HT1080 (cell line): ENCODE results near the gene PTPRN2. TPM values are rescaled to one million over a fixed set of nuclear protein-coding genes. Genes with fewer than 3 reads are reported as not detected.

Source experiments
- DNase-seq: peaks from one replicate; pipeline ENCODE4 v3.0.0-alpha.2; 2015; ENCODE audit warnings: low read depth
- total RNA-seq: library from RNA; depleted of rRNA; stranded (reverse); fragments of >200 nt; shearing (Covaris generic); gene quantifications from 2 replicates; pipeline ENCODE4 v1.2.3, GENCODE V29; 2014

The PTPRN2 gene
- total RNA-seq, 1 experiment from 2014 or later = 0.31 TPM

DNA sequence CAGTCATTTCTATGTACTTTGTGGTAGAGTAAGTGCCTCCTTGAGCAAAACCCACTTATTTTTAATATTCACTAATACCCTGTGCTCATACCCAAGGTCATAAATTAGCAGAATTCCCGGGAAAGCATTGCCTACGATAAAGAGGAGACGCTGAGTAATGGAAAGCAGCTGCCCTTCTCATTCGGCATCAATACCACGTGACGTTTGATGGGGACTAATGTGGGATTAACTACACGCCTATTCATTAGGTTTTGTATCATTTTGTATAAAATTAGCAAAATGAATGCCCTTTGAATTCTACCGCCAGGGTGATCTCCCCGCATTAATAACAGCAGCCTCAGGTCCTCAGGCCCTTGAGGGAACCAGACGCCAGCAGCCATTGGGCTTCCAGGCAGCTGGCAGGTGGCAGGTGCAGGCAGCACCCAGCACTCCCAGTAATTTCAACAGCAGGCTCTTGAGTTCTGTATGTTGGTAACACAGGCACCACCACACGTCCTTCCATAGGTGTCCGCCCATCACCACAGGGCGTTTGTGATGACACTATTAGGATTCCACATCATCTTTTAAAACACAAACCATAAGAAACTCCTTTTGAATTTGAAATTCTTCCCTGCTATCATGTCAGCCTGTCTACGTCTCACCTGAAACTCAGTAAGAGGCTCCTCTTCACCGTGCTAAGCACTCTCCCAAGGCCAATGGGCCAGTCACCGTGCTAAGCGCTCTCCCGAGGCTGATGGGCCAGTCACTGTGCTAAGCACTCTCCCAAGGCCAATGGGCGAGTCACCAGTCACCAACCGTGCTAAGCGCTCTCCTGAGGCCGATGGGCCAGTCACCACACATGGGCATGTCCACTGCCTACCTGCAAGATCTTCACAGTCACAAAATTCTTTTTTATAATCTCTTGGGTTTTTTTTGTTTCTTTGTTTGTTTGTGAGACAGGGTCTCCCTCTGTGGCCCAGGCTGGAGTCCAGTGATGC is 509.4 kb downstream of the PTPRN2 start:
- no peak for DNase-seq

DNA sequence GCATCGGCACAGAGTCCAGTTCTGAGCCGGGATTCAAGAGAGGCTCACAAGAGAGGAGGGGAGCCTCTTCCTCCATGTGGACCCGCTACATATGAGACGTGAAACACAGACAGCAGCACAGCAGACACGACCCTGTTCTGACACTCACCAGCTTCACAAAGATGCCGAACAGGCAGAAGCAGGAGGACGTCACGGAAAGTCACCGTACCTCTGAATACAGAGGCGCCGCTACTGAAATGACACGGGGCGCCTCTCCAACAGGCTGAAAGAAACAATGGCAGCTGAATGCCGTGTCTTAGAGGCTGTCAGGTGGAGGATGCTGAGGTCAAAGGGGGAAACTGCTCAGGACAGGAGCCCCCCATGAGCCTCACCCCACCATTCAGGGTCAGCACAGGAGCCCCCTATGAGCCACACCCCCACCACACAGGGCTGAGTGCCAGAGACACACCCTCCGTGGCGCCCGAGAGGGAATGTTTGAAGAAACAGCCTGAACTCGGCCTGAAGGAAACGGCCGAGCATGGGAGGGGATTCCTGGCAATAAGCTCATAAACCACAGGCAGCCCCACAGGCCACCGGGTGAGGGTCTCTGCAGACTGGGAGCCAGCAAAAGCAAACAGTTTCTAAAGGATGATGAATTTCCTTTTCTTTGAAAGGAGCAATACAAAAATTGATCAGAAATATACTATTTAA is 510.3 kb downstream of the PTPRN2 start:
- no peak for DNase-seq

DNA sequence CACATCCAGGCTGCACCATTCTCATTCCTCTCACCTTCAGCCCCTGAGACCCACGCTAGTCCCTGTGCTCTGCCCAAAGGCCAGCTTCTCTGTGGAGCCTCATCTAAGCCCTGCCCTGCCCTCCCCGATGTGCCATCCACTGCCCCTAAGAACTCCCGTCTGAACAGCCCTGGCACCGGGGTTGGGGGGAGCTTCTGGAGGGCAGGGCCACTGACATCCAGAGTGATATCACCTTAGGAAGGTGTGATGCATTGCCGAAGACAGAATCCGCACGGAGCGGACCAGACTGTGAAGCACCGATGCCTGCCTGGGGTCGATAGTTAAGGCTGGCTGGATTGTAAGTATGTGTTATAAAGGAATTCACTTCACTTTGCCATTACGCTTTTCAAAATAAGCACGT is 511.0 kb downstream of the PTPRN2 start:
- DNase-seq = no peak

DNA sequence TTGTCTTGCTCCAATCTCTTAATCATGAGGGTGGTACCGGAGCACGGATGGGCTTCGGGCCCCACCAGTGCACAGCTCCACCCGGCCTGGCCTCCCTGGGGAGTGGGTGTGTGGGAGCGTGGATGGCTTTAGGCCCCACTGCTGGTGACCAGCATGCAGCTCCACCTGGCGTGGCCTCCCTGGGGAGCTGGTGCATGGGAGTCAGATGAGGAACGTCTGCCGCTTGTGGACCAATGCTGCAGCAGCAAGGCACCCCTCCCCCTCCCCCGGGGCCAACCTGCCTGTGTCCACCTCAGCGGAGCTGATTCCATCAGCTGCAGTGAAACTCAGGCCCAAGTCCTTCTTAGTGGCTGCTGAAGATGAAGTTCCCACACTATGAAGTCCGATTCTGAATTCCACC is 511.4 kb downstream of the PTPRN2 start:
- DNase-seq = no peak

- DNase-seq = no peak
Measured at GRCh38 chr7:158075633-158076001, 512.0 kb downstream of the PTPRN2 start.

- DNase-seq = no peak
Measured at GRCh38 chr7:158074896-158075632, 512.6 kb downstream of the PTPRN2 start.

- DNase-seq = no peak
Measured at GRCh38 chr7:158073845-158074840, 513.5 kb downstream of the PTPRN2 start.

DNA sequence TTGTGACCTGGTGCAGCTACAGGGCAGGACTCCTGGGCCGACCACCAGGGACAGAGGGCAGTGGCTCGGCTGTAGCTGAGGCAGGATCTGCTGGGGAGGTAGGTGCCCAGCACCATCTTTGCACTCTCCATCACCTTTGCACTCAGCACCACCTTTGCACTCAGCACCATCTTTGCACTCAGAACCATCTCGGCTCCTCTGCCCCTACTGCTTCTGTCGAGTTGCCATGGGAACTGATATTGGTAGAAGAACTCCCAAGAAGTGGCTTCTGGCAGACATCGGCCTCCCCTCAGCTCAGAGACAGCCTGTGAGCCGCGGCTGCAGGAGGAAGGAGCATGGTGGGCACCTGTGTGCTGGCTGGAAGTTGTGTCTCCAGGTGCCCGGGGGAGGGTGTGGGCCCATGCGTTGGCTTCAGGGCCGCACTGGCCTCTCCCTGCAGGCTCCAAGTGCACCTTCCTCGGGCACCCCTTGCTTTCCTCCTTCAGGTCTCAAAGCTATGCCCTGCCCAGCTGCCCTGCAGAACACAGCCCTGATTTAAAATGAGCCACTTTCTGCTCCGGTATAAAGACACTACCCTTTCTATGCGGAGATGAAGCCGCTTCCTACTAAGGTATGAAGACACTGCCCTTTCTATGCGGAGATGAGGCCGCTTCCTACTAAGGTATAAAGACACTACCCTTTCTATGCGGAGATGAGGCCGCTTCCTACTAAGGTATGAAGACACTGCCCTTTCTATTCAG is 514.5 kb downstream of the PTPRN2 start:
- no peak for DNase-seq

- DNase-seq = no peak
Measured at GRCh38 chr7:158070222-158070920, 517.3 kb downstream of the PTPRN2 start.

DNA sequence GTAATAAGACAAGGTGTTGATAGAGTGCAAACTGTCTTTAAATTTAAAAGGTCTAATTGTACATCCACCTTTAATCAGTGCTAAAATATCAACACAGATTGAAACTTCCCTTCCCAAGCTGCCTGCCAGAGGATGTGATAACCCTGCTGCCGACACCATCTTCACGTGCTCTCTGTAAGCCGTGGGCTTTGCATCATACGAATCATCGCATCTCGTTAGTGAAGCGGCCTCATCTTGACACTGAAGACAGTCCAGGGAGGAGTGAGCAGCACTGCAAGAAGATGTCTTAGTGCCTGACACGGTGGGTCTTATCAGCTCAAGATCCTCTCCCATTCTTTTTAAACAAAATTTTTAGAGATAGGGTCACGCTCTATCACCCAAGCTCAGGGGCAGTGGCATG is 518.8 kb downstream of the PTPRN2 start:
- DNase-seq = no peak

- DNase-seq = no peak
Measured at GRCh38 chr7:158067931-158068482, 519.6 kb downstream of the PTPRN2 start.

GRCh38 chr7:158067219-158067930 is 520.2 kb downstream of the PTPRN2 start:
- DNase-seq = no peak

DNA sequence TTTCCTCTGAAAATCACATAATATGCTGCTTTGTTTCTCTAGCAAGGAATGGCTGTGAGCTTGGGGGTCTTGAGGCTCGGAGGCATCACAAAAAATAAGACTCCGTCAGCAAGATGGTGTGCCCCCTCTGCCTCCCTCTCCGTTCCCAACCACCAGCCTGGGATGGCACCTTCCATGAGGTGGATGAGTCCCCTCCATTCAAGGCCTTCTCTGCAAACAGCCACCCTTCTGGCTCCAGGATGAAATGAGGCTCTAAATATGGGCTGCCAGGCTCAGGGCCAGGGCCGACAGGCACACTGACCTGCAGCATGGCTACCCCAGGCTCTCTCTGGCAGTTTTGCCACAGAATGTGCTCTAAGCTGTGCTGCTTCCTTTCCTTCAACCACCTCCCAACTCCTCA is 521.5 kb downstream of the PTPRN2 start:
- no peak for DNase-seq

DNA sequence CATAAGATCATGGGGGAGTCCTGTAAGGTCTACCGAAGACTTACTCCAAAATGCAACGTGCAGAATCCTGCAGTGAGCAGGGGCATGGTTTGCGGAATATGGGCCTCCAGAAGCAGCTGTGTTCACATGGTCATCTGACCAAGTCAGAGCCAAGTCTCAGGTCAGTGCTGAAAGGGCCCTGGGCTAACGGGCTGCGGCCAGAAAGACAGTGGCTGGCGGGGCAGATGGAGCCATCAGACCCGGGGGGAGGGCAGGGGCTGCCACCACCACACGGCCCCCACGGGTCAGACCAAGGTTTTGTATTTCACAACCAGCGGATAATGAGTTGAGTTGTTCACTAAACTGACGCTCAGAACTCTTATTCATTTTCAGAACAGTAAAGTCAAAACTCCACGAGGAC is 522.3 kb downstream of the PTPRN2 start:
- DNase-seq = no peak

GRCh38 chr7:158064631-158065030 is 523.0 kb downstream of the PTPRN2 start:
- DNase-seq = no peak

DNA sequence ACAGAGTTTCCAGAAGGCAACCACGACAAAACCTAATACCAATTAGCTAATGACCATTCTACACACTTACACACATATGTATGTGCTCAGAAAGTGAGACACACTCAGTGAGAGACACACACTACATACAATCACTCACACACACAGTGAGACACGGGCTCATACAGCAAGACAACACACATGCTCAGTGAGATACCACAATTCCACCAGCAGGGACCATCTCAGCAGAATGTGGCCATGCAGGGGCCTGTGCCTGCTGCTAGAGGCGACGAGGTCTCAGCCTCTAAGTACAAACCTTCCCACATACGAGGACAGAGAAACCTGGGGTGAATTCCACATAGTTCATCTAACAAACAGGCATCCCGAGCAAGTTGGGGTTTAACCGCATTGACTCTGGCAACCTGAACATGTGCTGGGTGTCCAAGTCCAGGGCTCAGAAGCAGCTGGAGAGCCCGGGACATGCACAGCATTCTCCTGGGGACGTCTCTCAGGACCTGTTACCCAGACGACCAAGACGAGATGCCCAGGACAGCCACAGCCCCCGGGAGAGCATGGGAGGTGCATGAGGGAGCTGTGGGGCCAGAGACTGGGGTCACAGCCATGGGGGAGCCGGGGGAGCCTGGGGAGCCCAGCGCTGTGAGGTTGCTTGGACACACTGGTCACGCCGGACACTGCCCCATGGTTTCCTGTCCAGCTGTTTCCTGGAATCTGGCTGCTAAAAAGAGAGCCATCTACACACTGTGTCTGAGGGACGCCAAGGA is 523.6 kb downstream of the PTPRN2 start:
- DNase-seq = no peak

DNA sequence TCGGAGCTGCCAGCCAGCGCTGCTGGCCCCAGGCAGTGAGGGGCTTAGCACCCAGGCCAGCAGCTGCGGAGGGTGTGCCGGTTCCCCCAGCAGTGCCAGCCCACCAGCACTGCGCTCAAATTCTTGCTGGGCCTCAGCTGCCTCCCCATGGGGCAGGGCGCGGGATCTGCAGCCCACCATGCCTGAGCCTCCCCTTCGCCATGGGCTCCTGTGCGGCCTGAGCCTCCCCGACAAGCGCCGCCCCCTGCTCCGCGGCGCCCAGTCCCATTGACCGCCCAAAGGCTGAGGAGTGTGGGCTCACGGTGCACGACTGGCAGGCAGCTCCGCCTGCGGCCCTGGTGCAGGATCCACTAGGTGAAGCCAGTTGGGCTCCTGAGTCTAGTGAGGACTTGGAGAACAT is 525.0 kb downstream of the PTPRN2 start:
- no peak for DNase-seq
